Progenitor cell of endocrine pancreas (in vitro differentiated cells): Measurements from ENCODE around the gene GBP1. TPM values are rescaled to one million over a fixed set of nuclear protein-coding genes. Genes with fewer than 3 reads are reported as not detected.
"Not testable (repeated sequence)": the region's sequence is repeated elsewhere in the genome, so short reads cannot be mapped to it uniquely, and the experiment has no call there.

Experiments used
- DNase-seq: peaks from one replicate; pipeline ENCODE4 v3.0.0; 2021; ENCODE audit warnings: low spot score; ENCODE audit not compliant: unreplicated experiment
- H3K27ac Mint-ChIP-seq: 2 replicates; pipeline ENCODE4 v1.8.0; 2021; ENCODE audit warnings: mild to moderate bottlenecking, moderate library complexity, mixed read lengths
- H3K27me3 Mint-ChIP-seq: 2 replicates; pipeline ENCODE4 v1.8.0; 2021; ENCODE audit warnings: mixed read lengths
- H3K36me3 Mint-ChIP-seq: 2 replicates; pipeline ENCODE4 v1.8.0; 2022; ENCODE audit warnings: mixed read lengths; ENCODE audit not compliant: insufficient read depth
- H3K4me1 Mint-ChIP-seq: 2 replicates; pipeline ENCODE4 v1.8.0; 2021; ENCODE audit warnings: low read depth, mixed read lengths
- H3K4me3 Mint-ChIP-seq: 2 replicates; pipeline ENCODE4 v1.8.0; 2021; ENCODE audit warnings: low read depth, mild to moderate bottlenecking, moderate library complexity, mixed read lengths
- H3K9me3 Mint-ChIP-seq: 2 replicates; pipeline ENCODE4 v1.8.0; 2021; ENCODE audit warnings: low read depth, mixed read lengths
- total RNA-seq: library from RNA; stranded (reverse); gene quantifications from 2 replicates; pipeline ENCODE4 v1.2.1, GENCODE V29; 2021
- TF ChIP-seq, protein P1 (sequence below): fragments of 200-600 bp; sonication (generic); IDR thresholded peaks from one replicate; pipeline ENCODE4 v1.5.0; 2021; ENCODE audit warnings: antibody characterized with exemption, mild to moderate bottlenecking; ENCODE audit not compliant: unreplicated experiment

The GBP1 gene
- total RNA-seq, 1 donor from 2014 or later, result not detected

DNA sequence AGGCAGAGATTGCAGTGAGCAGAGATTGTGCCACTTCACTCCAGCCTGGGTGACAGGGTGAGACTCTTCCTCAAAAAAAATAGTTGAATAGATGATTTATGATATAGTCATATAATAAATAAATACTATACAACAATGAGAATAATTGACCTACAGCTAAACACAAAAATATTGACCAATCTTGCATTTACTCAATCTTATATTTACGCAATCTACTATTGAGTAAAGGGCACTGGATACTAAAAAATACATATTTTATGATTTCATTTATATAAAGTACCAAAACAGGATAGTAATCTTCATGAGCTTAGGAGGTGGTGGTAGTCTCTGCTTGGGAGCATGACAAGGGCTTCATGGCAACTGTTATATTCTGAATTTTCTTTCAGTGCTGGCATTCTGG is 23.3 kb downstream of the GBP1 start:
- Mint-ChIP-seq H3K9me3 (peaks cover 2% of the 10 kb centered on the region), H3K4me1 (no peaks in the 10 kb centered on the region), H3K27ac (no peak overlapping the region), H3K36me3 (no peaks in the 10 kb centered on the region), H3K27me3 (peaks cover 3% of the 10 kb centered on the region), H3K4me3 (no peak overlapping the region)
- TF ChIP-seq, protein P1, sequence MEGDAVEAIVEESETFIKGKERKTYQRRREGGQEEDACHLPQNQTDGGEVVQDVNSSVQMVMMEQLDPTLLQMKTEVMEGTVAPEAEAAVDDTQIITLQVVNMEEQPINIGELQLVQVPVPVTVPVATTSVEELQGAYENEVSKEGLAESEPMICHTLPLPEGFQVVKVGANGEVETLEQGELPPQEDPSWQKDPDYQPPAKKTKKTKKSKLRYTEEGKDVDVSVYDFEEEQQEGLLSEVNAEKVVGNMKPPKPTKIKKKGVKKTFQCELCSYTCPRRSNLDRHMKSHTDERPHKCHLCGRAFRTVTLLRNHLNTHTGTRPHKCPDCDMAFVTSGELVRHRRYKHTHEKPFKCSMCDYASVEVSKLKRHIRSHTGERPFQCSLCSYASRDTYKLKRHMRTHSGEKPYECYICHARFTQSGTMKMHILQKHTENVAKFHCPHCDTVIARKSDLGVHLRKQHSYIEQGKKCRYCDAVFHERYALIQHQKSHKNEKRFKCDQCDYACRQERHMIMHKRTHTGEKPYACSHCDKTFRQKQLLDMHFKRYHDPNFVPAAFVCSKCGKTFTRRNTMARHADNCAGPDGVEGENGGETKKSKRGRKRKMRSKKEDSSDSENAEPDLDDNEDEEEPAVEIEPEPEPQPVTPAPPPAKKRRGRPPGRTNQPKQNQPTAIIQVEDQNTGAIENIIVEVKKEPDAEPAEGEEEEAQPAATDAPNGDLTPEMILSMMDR, result no peak
- no peak for DNase-seq

DNA sequence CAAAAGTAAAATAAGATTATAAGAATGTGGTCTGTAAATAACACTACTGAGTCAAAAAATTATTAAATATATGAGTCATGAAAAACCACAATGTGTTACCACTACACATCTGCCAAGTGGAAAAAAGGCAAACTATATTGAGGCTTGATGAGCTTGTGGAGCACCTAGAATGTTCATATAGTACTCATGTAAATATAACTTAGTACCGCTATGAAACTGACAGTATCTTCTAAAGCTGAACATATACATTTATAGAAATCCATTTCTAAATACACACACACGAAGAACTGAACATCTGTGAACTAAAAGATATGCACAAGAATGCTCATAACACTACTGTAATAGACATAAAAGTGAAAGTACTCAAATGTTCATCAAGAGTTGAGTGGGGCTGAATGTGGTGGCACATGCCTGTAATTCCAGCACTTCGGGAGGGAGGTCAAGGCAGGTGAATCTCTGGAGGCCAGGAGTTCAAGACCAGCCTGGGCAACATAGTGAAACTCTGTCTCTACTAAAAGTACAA is 23.8 kb downstream of the GBP1 start:
- DNase-seq, result no peak
- TF ChIP-seq, protein P1, result no peak
- H3K4me1 Mint-ChIP-seq, result no peaks in the 10 kb centered on the region
- peaks cover 3% of the 10 kb centered on the region for H3K27me3 Mint-ChIP-seq
- H3K4me3 Mint-ChIP-seq, result no peak overlapping the region
- H3K9me3 Mint-ChIP-seq, result peaks cover 2% of the 10 kb centered on the region
- H3K27ac Mint-ChIP-seq, result no peak overlapping the region
- no peaks in the 10 kb centered on the region for H3K36me3 Mint-ChIP-seq

DNA sequence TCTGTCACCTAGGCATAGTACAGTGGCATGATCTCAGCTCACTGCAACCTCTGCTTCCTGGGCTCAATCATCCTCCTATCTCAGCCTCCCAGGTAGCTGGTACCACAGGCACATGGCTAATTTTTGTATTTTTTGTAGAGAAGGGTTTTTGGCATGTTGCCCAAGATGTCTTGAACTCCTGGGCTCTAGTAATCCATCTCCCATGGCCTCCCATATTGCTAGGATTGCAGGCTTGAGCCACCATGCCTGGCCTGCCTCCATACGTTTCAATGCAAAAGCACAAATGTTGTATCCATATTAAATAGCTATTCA is 24.7 kb downstream of the GBP1 start:
- no peak for DNase-seq
- Mint-ChIP-seq H3K27ac (no peak overlapping the region), H3K36me3 (no peaks in the 10 kb centered on the region), H3K27me3 (peaks cover 3% of the 10 kb centered on the region), H3K4me3 (no peak overlapping the region), H3K9me3 (peaks cover 2% of the 10 kb centered on the region), H3K4me1 (no peaks in the 10 kb centered on the region)
- TF ChIP-seq, protein P1, result no peak

DNA sequence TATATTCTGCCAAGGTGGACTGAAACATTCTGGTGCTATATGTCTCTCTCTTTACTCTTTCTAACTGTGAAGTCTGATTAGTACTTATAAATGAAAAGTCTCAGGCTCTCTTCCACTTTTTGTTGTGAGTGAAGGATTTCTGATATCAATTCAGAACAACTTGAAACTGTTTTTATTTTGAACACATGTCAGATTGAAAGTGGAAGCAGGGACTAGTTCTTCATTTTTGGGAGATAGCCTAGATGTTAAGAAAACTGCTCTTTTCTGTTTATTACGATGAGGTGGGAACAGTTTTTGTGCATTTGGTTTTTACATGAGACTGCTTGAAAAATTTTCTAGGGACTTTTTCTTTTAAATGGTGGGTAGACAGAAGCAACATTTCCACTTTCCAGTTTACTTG is 27.8 kb downstream of the GBP1 start:
- Mint-ChIP-seq H3K9me3 (peaks cover 3% of the 10 kb centered on the region), H3K27me3 (peaks cover 3% of the 10 kb centered on the region), H3K4me3 (no peak overlapping the region), H3K27ac (no peak overlapping the region), H3K4me1 (no peaks in the 10 kb centered on the region), H3K36me3 (no peaks in the 10 kb centered on the region)
- DNase-seq, result no peak
- TF ChIP-seq, protein P1, result no peak

DNA sequence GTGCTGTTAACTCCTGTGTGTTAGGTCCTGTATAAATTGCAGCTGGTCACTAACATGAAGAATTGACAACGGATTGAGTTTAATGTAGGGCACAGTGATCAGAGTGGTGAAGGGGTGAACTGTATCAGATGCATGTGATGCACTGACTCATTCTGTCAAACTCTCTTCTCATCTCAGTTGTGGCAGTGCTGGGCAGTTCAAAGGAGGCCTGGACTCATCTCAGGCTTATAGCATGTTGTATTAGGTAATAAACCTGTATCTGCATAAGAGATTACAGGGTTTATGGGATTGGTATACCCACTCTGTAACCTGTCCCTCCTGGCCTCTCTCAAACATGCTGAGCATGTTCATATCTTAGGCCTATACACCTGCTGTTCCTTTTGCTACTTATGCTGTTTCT is 29.9 kb downstream of the GBP1 start:
- H3K4me3 Mint-ChIP-seq, result no peak overlapping the region
- DNase-seq, result no peak
- H3K36me3 Mint-ChIP-seq, result no peaks in the 10 kb centered on the region
- H3K27me3 Mint-ChIP-seq, result peaks cover 3% of the 10 kb centered on the region
- H3K27ac Mint-ChIP-seq, result no peak overlapping the region
- TF ChIP-seq, protein P1, result no peak
- H3K9me3 Mint-ChIP-seq, result peaks cover 10% of the 10 kb centered on the region
- no peaks in the 10 kb centered on the region for H3K4me1 Mint-ChIP-seq

DNA sequence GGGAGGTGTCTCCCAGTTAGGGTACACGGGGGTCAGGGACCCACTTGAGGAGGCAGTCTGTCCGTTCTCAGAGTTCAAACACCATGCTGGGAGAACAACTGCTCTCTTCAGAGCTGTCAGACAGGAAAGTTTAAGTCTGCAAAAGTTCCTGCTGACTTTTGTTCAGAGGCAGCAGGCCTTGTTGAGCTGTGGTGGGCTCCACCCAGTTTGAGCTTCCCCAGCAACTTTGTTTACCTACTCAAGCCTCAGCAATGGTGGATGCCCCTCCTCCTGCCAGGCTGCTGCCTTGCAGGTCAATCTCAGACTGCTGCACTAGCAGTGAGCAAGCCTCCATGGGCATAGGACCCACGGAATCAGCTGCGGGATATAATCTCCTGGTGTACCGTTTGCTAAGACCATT is 31.0 kb downstream of the GBP1 start:
- H3K27me3 Mint-ChIP-seq, H3K4me3 Mint-ChIP-seq, H3K4me1 Mint-ChIP-seq, H3K27ac Mint-ChIP-seq, H3K36me3 Mint-ChIP-seq, DNase-seq: not testable (repeated sequence)
- peaks cover 13% of the 10 kb centered on the region for H3K9me3 Mint-ChIP-seq

- H3K27me3 Mint-ChIP-seq, DNase-seq, H3K36me3 Mint-ChIP-seq, H3K4me1 Mint-ChIP-seq, H3K4me3 Mint-ChIP-seq, H3K27ac Mint-ChIP-seq: not testable (repeated sequence)
- H3K9me3 Mint-ChIP-seq, result peaks cover 19% of the 10 kb centered on the region
Observed at GRCh38 chr1:89029051-89029450, 36.0 kb downstream of the GBP1 start.
